Kidney (tissue), 14 donors: ENCODE measurements around the gene OBSCN. TPM values are rescaled to one million over a fixed set of nuclear protein-coding genes. Genes with fewer than 3 reads are reported as not detected.

ENCODE experiments used
- DNase-seq, 5 donors: peaks; one replicate each; pipeline ENCODE4 v3.0.0-alpha.2; 2013 to 2020
- FAIRE-seq: peaks from 2 replicates; lab custom pipeline; 2012; peaks lifted over from hg19 to GRCh38; lab: Jason Lieb, UNC
- H3K27ac ChIP-seq, 2 donors: one replicate each; pipeline ENCODE4 v1.7.0; 2013; ENCODE audit warnings: low read depth in 2 of 2, low read length in 2 of 2, inconsistent platforms in 1 of 2
- H3K27me3 ChIP-seq: one replicate; pipeline ENCODE4 v1.7.1; 2013; ENCODE audit warnings: low read length, inconsistent platforms; ENCODE audit not compliant: control insufficient read depth, insufficient read depth
- H3K36me3 ChIP-seq, 3 donors: one replicate each; pipeline versions ENCODE4 v1.7.0 to v1.7.1; 2013; ENCODE audit warnings: low read length in 3 of 3, control low read depth in 1 of 3, inconsistent platforms in 1 of 3; ENCODE audit not compliant: insufficient read depth in 3 of 3, control insufficient read depth in 2 of 3
- H3K4me1 ChIP-seq, 3 donors: one replicate each; pipeline versions ENCODE4 v1.7.0 to v1.7.1; 2013; ENCODE audit warnings: low read length in 3 of 3, inconsistent platforms in 1 of 3, low read depth in 1 of 3; ENCODE audit not compliant: control insufficient read depth in 2 of 3, insufficient read depth in 2 of 3
- H3K4me3 ChIP-seq, 3 donors: one replicate each; pipeline versions ENCODE4 v1.7.0 to v1.8.1; 2013; ENCODE audit warnings: low read length in 3 of 3, control low read depth in 1 of 3, inconsistent platforms in 1 of 3
- H3K9ac ChIP-seq, 3 donors: one replicate each; pipeline versions ENCODE4 v1.7.0 to v1.7.1; 2013; ENCODE audit warnings: low read length in 3 of 3, control low read depth in 1 of 3, inconsistent platforms in 1 of 3
- H3K9me3 ChIP-seq, 3 donors: one replicate each; pipeline versions ENCODE4 v1.7.0 to v1.7.1; 2013; ENCODE audit warnings: low read length in 3 of 3, control low read depth in 1 of 3, inconsistent platforms in 1 of 3; ENCODE audit not compliant: control insufficient read depth in 2 of 3, insufficient read depth in 1 of 3
- CTCF ChIP-seq: IDR thresholded peaks from 3 replicates; pipeline ENCODE4 v1.5.1; 2012; ENCODE audit warnings: mild to moderate bottlenecking, moderate library complexity, borderline replicate concordance; ENCODE audit not compliant: insufficient read depth; ENCODE audit errors: extremely low read depth
- intact Hi-C: fragments of 100-400 bp; cut with DNase I; formaldehyde crosslinking; loops from one replicate; pipeline ENCODE4 v1.11.1; 2022
- polyA plus RNA-seq: library from polyadenylated mRNA; stranded (reverse); fragments of 350-450 nt; fragmentation: Illumina TruSeq; extraction: RNeasy Lipid Tissue Mini Kit (QIAGEN cat#74804); gene quantifications from one replicate; pipeline ENCODE4 v1.2.3, GENCODE V29; 2014; ENCODE audit warnings: low read depth, low replicate concordance; ENCODE audit not compliant: insufficient read depth
- total RNA-seq: library from RNA; stranded (reverse); fragmentation: NEBNext Ultra II Directional; extraction: Animal tissue kit (Norgen Biotek cat#: 25700); gene quantifications from one replicate; pipeline ENCODE4 v1.2.1, GENCODE V29; 2021
- donor health status: control.
- donor health status: control.
- donor health status: control.
- donor health status: control.
- donor health status: control.
- donor health status: DM: yes; HTN: yes; CAD: no.
- donor health status: Normal renal cell carcinoma (clear cell type).

OBSCN gene
- total and polyA plus RNA-seq, 2 donors from 2014 or later: 14.5 to 30.0 TPM

- Histone ChIP-seq H3K4me3 (no peak overlapping the region), H3K9me3 (peaks cover 0 to 17% (median 3%) of the 10 kb centered on the region in 3 donors), H3K36me3 (no peaks in the 10 kb centered on the region), H3K9ac (no peak overlapping the region), H3K4me1 (no peaks in the 10 kb centered on the region), H3K27ac (no peak overlapping the region), H3K27me3 (no peaks in the 10 kb centered on the region)
- FAIRE-seq (no peak), DNase-seq (peak in 1 of 5 donors; percentile 9)
- TF ChIP-seq CTCF: no peak
- intact Hi-C loops: no loop called here
Measured at GRCh38 chr1:228303596-228303995, 95.8 kb downstream of the OBSCN start.

- H3K9me3 ChIP-seq: peaks cover 0 to 17% (median 3%) of the 10 kb centered on the region in 3 donors
- no peak overlapping the region for H3K9ac ChIP-seq
- no peaks in the 10 kb centered on the region for H3K27me3 ChIP-seq
- H3K36me3 ChIP-seq: no peaks in the 10 kb centered on the region
- no peak for TF ChIP-seq CTCF
- intact Hi-C loops: no loop called here
- no peak for FAIRE-seq
- peak in 2 of 5 donors; percentile 18 to 37 for DNase-seq
- no peak overlapping the region for H3K27ac ChIP-seq
- H3K4me3 ChIP-seq: no peak overlapping the region
- H3K4me1 ChIP-seq: no peaks in the 10 kb centered on the region
Measured at GRCh38 chr1:228304225-228304624, 96.4 kb downstream of the OBSCN start.

DNA sequence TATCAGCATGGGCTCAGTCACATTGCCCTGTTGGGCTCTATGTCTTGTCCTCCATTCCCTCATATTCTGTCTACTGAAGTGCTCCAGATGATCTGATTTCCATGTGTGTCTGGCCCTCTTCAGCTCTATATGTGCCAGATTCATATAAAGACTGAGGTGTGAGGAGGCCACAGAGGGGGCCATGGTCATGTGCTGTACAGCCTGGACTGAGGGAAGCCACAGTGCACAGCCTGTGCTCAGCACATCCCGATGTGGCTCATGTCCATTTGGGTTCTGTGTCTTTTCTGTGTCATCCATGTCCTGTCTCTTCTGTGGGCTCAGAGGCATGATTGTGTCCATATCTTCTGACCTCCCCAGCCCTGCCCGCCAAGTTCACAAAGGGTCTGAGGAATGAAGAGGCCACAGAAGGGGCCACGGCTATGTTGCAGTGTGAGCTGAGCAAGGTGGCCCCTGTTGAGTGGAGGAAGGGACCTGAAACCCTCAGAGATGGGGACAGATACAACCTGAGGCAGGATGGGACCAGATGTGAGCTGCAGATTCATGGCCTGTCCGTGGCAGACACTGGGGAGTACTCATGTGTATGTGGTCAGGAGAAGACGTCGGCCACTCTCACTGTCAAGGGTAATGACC is 97.0 kb downstream of the OBSCN start:
- DNase-seq (peak in 1 of 5 donors; percentile 23), FAIRE-seq (no peak)
- intact Hi-C loops: no loop called here
- H3K27ac ChIP-seq: no peak overlapping the region
- no peak overlapping the region for H3K9ac ChIP-seq
- H3K9me3 ChIP-seq: peaks cover 0 to 17% (median 3%) of the 10 kb centered on the region in 3 donors
- H3K4me3 ChIP-seq: no peak overlapping the region
- no peaks in the 10 kb centered on the region for H3K36me3 ChIP-seq
- H3K4me1 ChIP-seq: no peaks in the 10 kb centered on the region
- TF ChIP-seq CTCF: no peak
- no peaks in the 10 kb centered on the region for H3K27me3 ChIP-seq
